HFF-Myc (cell line): ENCODE results near the gene AFAP1.

Experiments
- DNase-seq: peaks from one replicate; pipeline ENCODE4 v3.0.0-alpha.2; 2011; ENCODE audit warnings: low read depth; ENCODE audit errors: extremely low read depth
- H3K4me3 ChIP-seq: replicated peaks from 2 replicates; pipeline ENCODE4 v1.5.1; 2011; ENCODE audit warnings: low read depth, mild to moderate bottlenecking, control low read depth, low read length
- CTCF ChIP-seq: IDR thresholded peaks from 2 replicates; pipeline ENCODE4 v1.5.1; 2012; ENCODE audit warnings: mild to moderate bottlenecking, low read depth, low read length, control low read depth; ENCODE audit errors: missing control alignments

Gene AFAP1

GRCh38 chr4:7885216-7886006 is 54.2 kb downstream of the AFAP1 start:
- TF ChIP-seq CTCF = no peak
- DNase-seq = no peak
- no peak overlapping the region for H3K4me3 ChIP-seq

DNA sequence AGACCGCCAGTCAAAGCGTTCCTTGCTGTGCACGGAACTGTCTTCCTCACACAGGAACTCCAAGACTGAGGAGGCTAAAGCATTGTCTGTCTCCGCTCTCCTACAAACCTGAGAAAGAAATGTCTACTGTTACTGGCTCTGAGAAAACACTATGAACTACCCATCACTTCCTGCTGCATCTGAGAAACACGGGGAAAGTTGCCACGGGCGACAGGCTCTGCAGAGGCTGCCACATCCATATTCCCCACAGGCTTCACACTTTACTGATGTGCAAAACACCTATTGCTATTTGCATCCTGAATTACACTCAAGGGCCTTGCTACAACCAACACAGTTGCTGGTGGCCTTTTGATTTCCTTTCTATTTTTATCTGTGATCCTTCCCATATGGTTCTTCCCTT is 59.0 kb downstream of the AFAP1 start:
- DNase-seq = no peak
- no peak for TF ChIP-seq CTCF
- no peak overlapping the region for H3K4me3 ChIP-seq

DNA sequence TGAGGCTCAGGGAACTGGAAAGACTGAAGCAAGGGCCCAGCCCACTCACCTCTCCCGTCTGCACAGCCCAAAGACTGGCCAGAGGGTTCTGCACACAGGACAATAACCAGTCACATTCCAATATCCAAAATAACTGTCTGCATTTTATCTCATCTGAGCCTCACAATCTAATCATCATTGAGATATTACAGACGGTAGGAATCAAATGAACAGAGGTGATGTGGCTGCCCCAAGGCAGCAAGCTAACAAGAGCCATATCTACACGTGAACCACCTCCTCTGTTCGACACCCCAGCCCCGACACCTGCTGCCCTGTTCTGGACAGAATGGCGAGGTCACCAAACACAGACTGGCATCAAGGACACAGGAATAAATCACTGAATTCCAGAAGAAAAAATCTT is 60.5 kb downstream of the AFAP1 start:
- TF ChIP-seq CTCF = no peak
- DNase-seq = no peak
- H3K4me3 ChIP-seq = no peak overlapping the region

- H3K4me3 ChIP-seq = no peak overlapping the region
- TF ChIP-seq CTCF = no peak
- no peak for DNase-seq
These were observed 61.3 kb downstream of the AFAP1 start for GRCh38 chr4:7878323-7878722.

- no peak for DNase-seq
- TF ChIP-seq CTCF = no peak
- H3K4me3 ChIP-seq = no peak overlapping the region
These were observed 62.5 kb downstream of the AFAP1 start for GRCh38 chr4:7877176-7877575.

DNA sequence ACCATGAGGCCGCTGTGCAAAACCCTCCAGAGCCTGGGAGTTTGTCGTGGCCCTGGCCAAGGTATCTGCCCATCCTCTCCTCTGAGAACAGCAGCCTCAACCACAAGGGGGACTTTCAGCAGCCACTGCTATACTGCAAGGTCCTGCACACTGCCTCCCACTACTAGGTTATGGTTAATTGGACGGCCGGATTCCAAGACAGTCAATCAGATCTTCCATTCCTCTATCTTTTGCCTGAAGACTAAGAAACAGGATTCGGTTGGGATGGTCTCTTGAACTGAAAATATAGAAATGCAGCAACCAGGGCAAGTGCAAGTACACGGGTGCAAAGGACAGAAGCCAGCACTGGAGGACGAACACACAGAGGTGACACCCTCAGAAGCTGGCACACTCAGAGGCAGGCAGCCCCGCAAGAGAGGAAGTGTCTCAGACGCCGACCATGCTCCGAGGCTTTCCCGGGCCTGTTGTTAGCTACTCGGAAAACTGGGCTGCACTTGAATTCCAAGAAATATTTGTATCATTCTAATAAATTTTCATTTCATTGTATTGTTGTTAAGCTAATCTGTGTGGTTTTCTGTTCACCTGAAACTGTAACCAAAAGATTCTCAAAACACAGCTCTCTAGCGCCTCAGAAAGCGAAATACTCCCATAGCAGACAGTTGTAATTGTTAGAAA is 63.3 kb downstream of the AFAP1 start:
- no peak overlapping the region for H3K4me3 ChIP-seq
- no peak for DNase-seq
- TF ChIP-seq CTCF = peak; percentile 38
